ENCODE results near the gene ZNF879. TPM values are rescaled to one million over a fixed set of nuclear protein-coding genes. Genes with fewer than 3 reads are reported as not detected.

Gene ZNF879
- polyA plus RNA-seq, 1 donor (not counting 4 experiments of a cell fraction or from before 2014, with no cell fraction given), result 2.5 TPM

GRCh38 chr5:179006564-179006963, 17.0 kb upstream of the ZNF879 start:
- dilution Hi-C loops (cut with MboI; ENCODE audit: extremely low pct_ligation_motif_present, low sequenced_read_pairs), result no loop called here
- Histone ChIP-seq H3K27me3 (ENCODE audit: control insufficient read depth, extremely low read depth, insufficient read depth, low read length) (no peaks in the 10 kb centered on the region), H3K79me2 (ENCODE audit: control insufficient read depth, insufficient read depth, low read length) (no peaks in the 10 kb centered on the region), H3K9ac (ENCODE audit: control insufficient read depth, extremely low read depth, insufficient read depth, low read length) (no peak overlapping the region), H3K36me3 (ENCODE audit: control insufficient read depth in 2 of 2, extremely low read depth in 1 of 2, insufficient read depth in 2 of 2, low read length in 2 of 2) (no peaks in the 10 kb centered on the region), H2AFZ (ENCODE audit: control insufficient read depth, low read length) (no peak overlapping the region), H3K4me3 (ENCODE audit: control insufficient read depth in 2 of 3, extremely low read depth in 1 of 3, insufficient read depth in 2 of 3, low read depth in 1 of 3, low read length in 3 of 3) (no peak overlapping the region), H3K9me1 (ENCODE audit: control insufficient read depth, extremely low read depth, insufficient read depth, low read length) (no peaks in the 10 kb centered on the region), H3K9me3 (ENCODE audit: control insufficient read depth, low read depth, low read length) (peaks cover 2% of the 10 kb centered on the region), H3K27ac (ENCODE audit: control insufficient read depth, insufficient read depth, low read length) (no peak overlapping the region), H4K20me1 (ENCODE audit: control insufficient read depth, extremely low read depth, insufficient read depth, low read length) (no peaks in the 10 kb centered on the region), H3K4me2 (ENCODE audit: control insufficient read depth, extremely low read depth, insufficient read depth, low read depth, low read length) (no peak overlapping the region), H3K4me1 (ENCODE audit: control insufficient read depth, extremely low read depth, insufficient read depth, low read length) (no peaks in the 10 kb centered on the region)
- TF ChIP-seq CTCF (optimal IDR thresholded peaks at IDR 0.05 in 1 of 3, IDR thresholded peaks at IDR 0.05 in 1 of 3, conservative IDR thresholded peaks at IDR 0.05 in 1 of 3; ENCODE audit: extremely low read depth in 1 of 3, insufficient read depth in 2 of 3, low read length in 3 of 3) (no peak), EZH2 (IDR thresholded peaks at IDR 0.05; ENCODE audit: low read length) (no peak)
- DNase-seq (ENCODE audit: low read depth, low spot score), result no peak
- no peak for FAIRE-seq

- FAIRE-seq (no peak), DNase-seq (ENCODE audit: low read depth, low spot score) (no peak)
- H3K27me3 ChIP-seq (ENCODE audit: control insufficient read depth, extremely low read depth, insufficient read depth, low read length), result no peaks in the 10 kb centered on the region
- no peaks in the 10 kb centered on the region for H3K4me1 ChIP-seq (ENCODE audit: control insufficient read depth, extremely low read depth, insufficient read depth, low read length)
- no peaks in the 10 kb centered on the region for H3K9me1 ChIP-seq (ENCODE audit: control insufficient read depth, extremely low read depth, insufficient read depth, low read length)
- no peaks in the 10 kb centered on the region for H4K20me1 ChIP-seq (ENCODE audit: control insufficient read depth, extremely low read depth, insufficient read depth, low read length)
- no peak overlapping the region for H2AFZ ChIP-seq (ENCODE audit: control insufficient read depth, low read length)
- no peak for TF ChIP-seq CTCF (optimal IDR thresholded peaks at IDR 0.05 in 1 of 3, IDR thresholded peaks at IDR 0.05 in 1 of 3, conservative IDR thresholded peaks at IDR 0.05 in 1 of 3; ENCODE audit: extremely low read depth in 1 of 3, insufficient read depth in 2 of 3, low read length in 3 of 3)
- TF ChIP-seq EZH2 (IDR thresholded peaks at IDR 0.05; ENCODE audit: low read length), result no peak
- no peaks in the 10 kb centered on the region for H3K36me3 ChIP-seq (ENCODE audit: control insufficient read depth in 2 of 2, extremely low read depth in 1 of 2, insufficient read depth in 2 of 2, low read length in 2 of 2)
- H3K27ac ChIP-seq (ENCODE audit: control insufficient read depth, insufficient read depth, low read length), result no peak overlapping the region
- no peaks in the 10 kb centered on the region for H3K79me2 ChIP-seq (ENCODE audit: control insufficient read depth, insufficient read depth, low read length)
- no peak overlapping the region for H3K9ac ChIP-seq (ENCODE audit: control insufficient read depth, extremely low read depth, insufficient read depth, low read length)
- H3K4me3 ChIP-seq (ENCODE audit: control insufficient read depth in 2 of 3, extremely low read depth in 1 of 3, insufficient read depth in 2 of 3, low read depth in 1 of 3, low read length in 3 of 3), result no peak overlapping the region
- dilution Hi-C loops (cut with MboI; ENCODE audit: extremely low pct_ligation_motif_present, low sequenced_read_pairs), result no loop called here
- no peak overlapping the region for H3K4me2 ChIP-seq (ENCODE audit: control insufficient read depth, extremely low read depth, insufficient read depth, low read depth, low read length)
- H3K9me3 ChIP-seq (ENCODE audit: control insufficient read depth, low read depth, low read length), result no peaks in the 10 kb centered on the region
These were observed 14.9 kb upstream of the ZNF879 start for GRCh38 chr5:179008667-179009066.
